ENCODE measurements around the gene HSPA12B. TPM values are rescaled to one million over a fixed set of nuclear protein-coding genes. Genes with fewer than 3 reads are reported as not detected.

HSPA12B gene
- total and polyA plus RNA-seq, 2 of the 13 experiments (the other 11 are each of a cell fraction or from before 2014, with no cell fraction given) = 0.01 TPM; not detected in 1

GRCh38 chr20:3786665-3787323 is 54.3 kb downstream of the HSPA12B start, which contains the start of gene CENPB (continued):
- TF ChIP-seq THAP9 (CRISPR knock-in tag; IDR thresholded peaks at IDR 0.05; ENCODE audit: borderline replicate concordance) = no peak
- TF ChIP-seq SCMH1 (CRISPR knock-in tag; IDR thresholded peaks at IDR 0.05; ENCODE audit: borderline replicate concordance) = no peak
- peak; percentile 35; the same call in 1 of the 2 replicates for TF ChIP-seq POGZ (CRISPR knock-in tag; IDR thresholded peaks at IDR 0.05)
- no peak for TF ChIP-seq MED8 (CRISPR knock-in tag; IDR thresholded peaks at IDR 0.05; ENCODE audit: insufficient replicate concordance)
- no peak; the same call in 1 of the 2 replicates for TF ChIP-seq TFAP4 (IDR thresholded peaks at IDR 0.05; ENCODE audit: borderline replicate concordance, low read depth)
- TF ChIP-seq ZNF552 (CRISPR knock-in tag; IDR thresholded peaks at IDR 0.05; ENCODE audit: borderline replicate concordance) = no peak
- TF ChIP-seq TARDBP (CRISPR knock-in tag; IDR thresholded peaks at IDR 0.05) = 0 out of 2 replicates have a peak, but pooled peaks have one; percentile 26
- 0 out of 2 replicates have a peak, but pooled peaks have one; percentile 63 for TF ChIP-seq CSRNP2 (CRISPR knock-in tag; conservative IDR thresholded peaks at IDR 0.05; ENCODE audit: low read depth)
- TF ChIP-seq ZNF326 (CRISPR knock-in tag; IDR thresholded peaks at IDR 0.05; ENCODE audit: borderline replicate concordance) = no peak
- TF ChIP-seq ZBTB33 (CRISPR knock-in tag; IDR thresholded peaks at IDR 0.05) = peak; percentile 75; the same call in 1 of the 2 replicates
- TF ChIP-seq PHF8 (CRISPR knock-in tag; IDR thresholded peaks at IDR 0.05) = no peak; the same call in 1 of the 2 replicates
- no peak for TF ChIP-seq PPARG (CRISPR knock-in tag; conservative IDR thresholded peaks at IDR 0.05)
- 0 out of 2 replicates have a peak, but pooled peaks have one; percentile 34 for TF ChIP-seq MXD4 (CRISPR knock-in tag; IDR thresholded peaks at IDR 0.05)
- 0 out of 2 replicates have a peak, but pooled peaks have one; percentile 60 for TF ChIP-seq BCL3 (CRISPR knock-in tag; IDR thresholded peaks at IDR 0.05)
- TF ChIP-seq PLRG1 (conservative IDR thresholded peaks at IDR 0.05) = no peak
- TF ChIP-seq NR2C2 (CRISPR knock-in tag; IDR thresholded peaks at IDR 0.05; ENCODE audit: borderline replicate concordance) = 0 out of 2 replicates have a peak, but pooled peaks have one; percentile 19
- TF ChIP-seq ZNF557 (CRISPR knock-in tag; IDR thresholded peaks at IDR 0.05) = no peak
- no peak for TF ChIP-seq ZNF724P (CRISPR knock-in tag; IDR thresholded peaks at IDR 0.05; ENCODE audit: borderline replicate concordance)
- TF ChIP-seq ZNF747 (CRISPR knock-in tag; IDR thresholded peaks at IDR 0.05; ENCODE audit: borderline replicate concordance) = 0 out of 2 replicates have a peak, but pooled peaks have one; percentile 35
- TF ChIP-seq STAT5B (CRISPR knock-in tag; IDR thresholded peaks at IDR 0.05) = no peak

Measured in HepG2 (cell line).